ENCODE results near the gene IAPP.

DNA sequence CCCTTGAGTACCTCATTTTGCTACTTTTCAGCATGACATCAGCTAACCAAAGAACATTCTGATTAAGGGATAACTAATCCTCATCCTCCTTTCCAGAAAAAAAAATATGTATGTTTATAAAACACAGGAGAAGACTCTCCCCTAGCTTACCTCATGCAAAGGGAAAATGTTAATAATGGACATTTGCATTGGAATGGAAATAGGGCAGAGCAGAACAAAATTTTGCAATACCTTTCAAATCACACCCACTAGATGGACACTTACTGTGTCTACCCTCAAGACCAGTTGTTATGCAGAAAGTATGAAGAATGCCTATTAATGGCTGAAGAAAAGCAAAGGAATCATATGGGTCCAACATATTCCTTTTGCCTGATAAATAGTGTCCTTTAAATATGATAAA is 29.1 kb upstream of the IAPP start:
- TF ChIP-seq POLR2A (IDR thresholded peaks at IDR 0.05), result no peak
- TF ChIP-seq, protein P1, sequence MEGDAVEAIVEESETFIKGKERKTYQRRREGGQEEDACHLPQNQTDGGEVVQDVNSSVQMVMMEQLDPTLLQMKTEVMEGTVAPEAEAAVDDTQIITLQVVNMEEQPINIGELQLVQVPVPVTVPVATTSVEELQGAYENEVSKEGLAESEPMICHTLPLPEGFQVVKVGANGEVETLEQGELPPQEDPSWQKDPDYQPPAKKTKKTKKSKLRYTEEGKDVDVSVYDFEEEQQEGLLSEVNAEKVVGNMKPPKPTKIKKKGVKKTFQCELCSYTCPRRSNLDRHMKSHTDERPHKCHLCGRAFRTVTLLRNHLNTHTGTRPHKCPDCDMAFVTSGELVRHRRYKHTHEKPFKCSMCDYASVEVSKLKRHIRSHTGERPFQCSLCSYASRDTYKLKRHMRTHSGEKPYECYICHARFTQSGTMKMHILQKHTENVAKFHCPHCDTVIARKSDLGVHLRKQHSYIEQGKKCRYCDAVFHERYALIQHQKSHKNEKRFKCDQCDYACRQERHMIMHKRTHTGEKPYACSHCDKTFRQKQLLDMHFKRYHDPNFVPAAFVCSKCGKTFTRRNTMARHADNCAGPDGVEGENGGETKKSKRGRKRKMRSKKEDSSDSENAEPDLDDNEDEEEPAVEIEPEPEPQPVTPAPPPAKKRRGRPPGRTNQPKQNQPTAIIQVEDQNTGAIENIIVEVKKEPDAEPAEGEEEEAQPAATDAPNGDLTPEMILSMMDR (IDR thresholded peaks at IDR 0.05), result no peak

Data from adrenal gland (tissue), 5 donors.